ENCODE measurements around the gene FHOD3.

FHOD3 gene

DNA sequence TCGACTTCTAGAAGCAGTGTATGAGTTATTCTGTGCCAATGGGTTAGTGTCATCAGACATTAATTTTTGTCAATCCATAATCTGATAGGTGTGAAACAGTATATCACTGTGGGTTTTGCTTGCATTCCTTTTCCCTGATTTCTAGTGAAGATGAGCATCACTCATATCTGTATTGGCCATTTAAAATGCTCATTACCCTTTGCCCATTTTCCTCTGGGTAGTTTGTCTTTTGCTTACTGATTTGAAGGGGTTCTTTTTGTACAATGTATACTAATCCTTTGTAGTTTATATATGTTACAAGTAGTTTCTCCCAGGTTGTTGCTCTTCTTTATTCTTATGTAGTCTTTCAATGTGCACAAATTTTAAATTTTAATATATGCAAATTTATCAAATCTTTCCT, 379.1 kb downstream of the FHOD3 start:
- DNase-seq, result no peak

DNA sequence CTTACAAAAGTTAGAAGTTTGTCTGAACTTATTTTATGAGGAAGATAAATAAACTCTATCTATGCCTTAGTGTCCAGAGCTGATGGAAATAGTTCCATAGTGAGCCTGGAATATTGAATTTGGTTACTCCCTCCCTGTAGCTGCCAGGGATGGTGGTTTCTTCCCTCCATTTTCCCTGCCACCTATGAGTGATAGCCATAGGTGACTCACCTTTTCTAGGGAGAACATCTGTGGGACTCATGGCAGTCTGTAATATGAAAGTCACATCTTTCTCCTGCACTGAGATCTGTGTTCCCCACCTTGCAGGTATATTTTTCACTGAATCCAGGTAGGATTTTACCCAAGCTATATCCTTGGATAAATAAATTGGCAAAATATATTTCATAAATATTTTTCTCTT, 382.5 kb downstream of the FHOD3 start:
- no peak for DNase-seq

- no peak for DNase-seq
Observed at GRCh38 chr18:36685580-36685979, 388.1 kb downstream of the FHOD3 start.

GRCh38 chr18:36688020-36688965, 390.8 kb downstream of the FHOD3 start:
- DNase-seq, result peak; percentile 30

DNA sequence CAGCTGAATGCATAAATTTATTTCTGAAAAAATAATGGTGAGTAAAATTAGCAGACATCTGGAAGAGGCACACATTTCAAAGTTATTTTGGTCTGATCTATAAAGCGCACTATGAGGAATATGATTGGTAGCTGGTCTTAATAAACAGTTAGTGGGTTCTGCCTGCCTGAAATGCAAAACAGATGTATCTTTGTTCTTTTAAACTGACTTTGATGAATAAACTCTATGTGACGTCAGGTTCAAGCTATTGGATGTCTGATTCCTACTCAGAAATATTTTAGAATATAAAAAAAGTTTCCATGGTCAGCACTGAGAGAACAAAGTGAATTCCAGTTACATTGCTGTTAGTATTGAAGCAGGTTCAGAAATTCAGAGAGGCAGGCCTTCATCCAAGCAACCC, 394.9 kb downstream of the FHOD3 start:
- no peak for DNase-seq

DNA sequence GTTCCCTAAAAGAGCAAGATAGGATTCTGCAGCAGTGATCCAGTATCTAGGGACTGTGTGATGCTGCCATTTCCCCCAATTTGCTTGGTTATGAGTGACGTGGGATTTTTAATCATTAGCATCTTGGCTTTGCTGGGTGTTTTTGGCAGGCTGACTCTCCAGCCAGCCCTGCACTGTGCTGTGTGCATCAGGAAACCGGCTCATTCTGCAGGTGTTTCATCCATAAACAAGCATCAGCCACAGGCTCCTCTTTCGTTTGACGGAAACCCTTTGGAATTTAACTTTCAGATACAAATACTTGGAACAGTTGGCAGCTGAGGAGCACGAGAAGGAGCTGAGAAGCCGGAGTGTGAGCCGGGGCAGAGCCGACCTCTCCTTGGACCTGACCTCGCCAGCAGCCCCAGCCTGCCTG, 395.4 kb downstream of the FHOD3 start:
- DNase-seq, result no peak

DNA sequence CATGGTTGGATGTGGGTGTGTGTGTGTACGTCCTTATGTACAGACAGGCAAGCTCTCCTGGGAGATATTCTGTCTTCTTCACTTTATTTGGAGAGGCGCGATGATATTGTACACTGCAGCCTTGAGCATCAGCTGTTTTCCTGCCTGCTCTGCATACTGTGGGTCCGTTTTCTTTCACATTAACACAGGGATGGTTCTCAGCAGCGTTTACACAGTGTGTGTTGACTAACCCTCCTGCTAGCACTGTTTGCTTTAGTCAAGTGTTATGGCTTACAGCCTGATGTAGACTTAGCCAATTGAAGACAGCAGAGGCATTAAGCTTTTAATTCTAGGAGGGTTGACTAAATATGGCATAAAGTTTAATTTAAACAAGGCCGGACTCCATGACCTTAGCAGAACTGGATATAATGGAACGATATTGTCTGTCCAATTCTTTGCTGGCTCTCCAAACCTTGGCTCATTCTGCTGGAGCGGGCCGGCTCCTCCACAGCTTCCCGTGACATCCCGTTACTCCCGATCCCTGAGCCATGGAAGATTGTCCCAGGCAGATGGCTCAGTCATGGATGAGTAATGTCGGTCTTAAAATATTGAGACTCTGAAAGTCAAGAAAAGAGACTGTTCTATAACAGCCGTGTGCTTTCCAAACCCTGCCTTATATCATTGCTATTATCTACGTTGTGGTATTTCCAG, 396.6 kb downstream of the FHOD3 start:
- DNase-seq, result peak; percentile 95

- DNase-seq, result no peak
Observed at GRCh38 chr18:36695806-36696205, 398.3 kb downstream of the FHOD3 start.

DNA sequence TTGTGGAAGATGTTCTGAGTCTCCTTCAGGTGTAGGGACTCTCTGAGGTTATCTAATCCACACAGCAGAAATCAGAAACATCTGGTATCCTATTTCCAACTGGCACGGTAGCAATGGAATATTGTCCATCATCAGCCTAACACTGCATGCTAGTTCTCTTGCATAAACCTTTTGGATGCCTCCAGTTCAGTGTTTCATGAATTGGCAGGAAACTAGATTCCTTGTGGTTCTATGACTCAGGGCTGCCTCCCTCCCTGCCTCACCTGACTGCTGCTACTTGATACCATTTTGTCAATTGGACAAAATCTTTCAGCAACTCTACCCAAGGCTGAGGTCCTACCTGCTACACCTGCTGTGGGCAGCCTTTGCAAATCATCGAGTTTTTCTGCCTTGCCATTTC, 400.4 kb downstream of the FHOD3 start:
- DNase-seq, result no peak

DNA sequence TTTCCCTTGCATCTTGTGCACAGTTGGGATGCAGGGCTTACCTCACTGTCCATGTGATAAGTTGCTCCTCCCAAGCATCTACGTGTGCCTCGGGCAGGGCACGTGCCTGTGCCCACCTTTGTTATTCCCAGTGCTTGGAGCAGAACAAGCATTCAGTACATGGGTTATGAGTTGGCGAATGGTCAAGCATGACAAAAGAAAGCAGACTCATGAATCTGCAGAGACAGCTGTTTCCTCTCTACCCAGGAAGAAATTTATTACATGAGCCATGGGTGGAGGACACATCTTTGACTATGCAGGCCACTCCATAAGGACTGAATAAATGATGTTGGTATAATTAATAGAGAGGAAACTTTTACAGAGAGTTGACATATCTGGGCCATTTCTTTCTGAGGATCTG, 403.4 kb downstream of the FHOD3 start:
- DNase-seq, result no peak

- DNase-seq, result no peak
Observed at GRCh38 chr18:36702401-36703013, 405.0 kb downstream of the FHOD3 start.

DNA sequence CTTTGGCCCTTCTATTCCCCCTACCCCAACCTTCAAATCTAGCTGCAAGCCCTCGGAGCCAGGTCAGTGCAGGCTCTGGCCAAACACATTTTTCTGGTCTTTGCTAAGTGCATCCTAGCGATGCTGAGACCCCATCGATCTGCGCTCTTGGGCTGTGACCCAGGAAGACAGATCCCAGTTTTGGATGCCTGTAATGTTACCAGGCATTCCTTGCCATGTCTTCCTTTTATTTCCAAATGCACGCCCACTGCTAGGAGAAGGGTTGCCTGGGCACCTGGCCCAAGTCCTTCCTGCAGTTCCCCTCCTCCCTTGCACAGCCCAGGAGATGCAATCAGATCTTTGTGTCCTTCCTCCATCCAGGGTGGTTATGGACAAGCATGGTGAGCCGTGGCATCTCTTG, 406.6 kb downstream of the FHOD3 start:
- no peak for DNase-seq

- DNase-seq, result no peak
Observed at GRCh38 chr18:36706134-36706881, 408.8 kb downstream of the FHOD3 start.

- no peak for DNase-seq
Observed at GRCh38 chr18:36708366-36708765, 410.9 kb downstream of the FHOD3 start.

DNA sequence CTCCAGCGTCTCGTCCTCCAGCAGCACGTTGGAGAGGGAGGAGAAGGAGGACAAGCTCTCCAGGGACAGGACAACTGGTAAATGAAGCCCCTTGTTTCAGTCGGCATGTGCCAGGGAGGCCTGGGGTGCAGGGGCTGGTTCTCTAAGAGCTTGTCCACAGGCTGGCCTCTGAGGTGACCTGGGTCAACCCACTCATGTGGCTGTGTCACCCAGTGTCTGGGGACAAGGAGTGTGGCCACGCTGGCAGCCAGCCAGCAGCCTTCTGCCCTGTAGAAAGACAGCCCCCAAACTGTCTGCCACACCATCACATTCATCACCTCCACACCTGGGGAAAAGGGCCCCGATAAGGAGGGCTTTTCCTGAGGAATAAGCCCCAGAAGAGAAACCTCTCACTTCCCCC, 411.8 kb downstream of the FHOD3 start:
- DNase-seq, result no peak

DNA sequence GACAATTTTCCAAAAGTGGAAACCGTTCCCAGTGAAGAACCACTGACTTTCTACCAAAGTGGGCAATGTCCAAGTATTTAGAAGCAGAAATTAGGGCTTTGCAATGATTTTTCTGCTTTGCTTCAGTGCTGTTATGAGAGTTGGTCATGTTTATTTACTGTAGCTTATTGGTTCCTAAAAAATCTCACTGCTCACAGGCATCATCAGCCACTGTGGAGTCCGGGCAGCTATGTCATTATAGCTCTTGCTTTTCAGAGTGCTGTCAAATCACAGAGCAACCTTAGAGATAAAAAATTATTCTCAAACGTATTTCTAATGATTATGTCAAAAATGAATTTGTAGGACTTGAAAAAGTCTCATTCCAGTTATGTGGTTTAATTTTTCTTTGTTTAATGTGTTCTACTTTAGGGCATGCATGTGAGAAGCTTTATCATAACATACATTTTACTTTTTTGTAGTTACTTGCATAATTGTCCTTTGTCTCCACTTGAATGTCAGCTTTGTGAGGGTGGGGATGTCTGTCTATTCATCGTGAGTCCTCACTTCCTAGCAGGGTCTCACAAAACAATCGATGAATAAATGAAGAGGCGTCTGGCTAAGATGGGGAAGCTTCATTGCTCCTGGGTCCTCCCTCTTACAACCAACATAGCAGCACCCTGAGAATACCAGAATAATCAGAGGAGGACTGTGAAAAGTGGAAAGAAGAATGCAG, 413.7 kb downstream of the FHOD3 start:
- DNase-seq, result no peak

- no peak for DNase-seq
Observed at GRCh38 chr18:36711813-36712444, 414.4 kb downstream of the FHOD3 start.

DNA sequence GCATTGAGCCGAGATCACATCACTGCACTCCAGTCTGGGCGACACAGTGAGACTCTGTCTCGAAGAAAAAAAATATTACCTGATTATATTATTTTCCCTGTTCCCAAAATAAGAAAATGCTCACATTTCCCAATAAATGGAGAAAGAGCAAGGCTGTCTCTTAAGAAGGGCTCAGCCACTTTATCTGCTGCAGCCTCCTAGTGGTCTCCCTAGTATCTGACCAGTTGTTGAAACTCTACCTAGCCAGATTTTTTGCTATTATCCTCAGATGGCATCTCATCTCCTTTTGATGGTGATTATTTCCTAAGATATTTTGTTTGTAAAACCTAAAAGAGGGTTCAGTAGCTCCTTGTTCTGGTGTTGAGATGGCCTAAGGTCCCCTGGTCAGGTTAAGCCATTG, 417.0 kb downstream of the FHOD3 start:
- DNase-seq, result no peak

- no peak for DNase-seq
Observed at GRCh38 chr18:36717422-36718110, 420.1 kb downstream of the FHOD3 start.

DNA sequence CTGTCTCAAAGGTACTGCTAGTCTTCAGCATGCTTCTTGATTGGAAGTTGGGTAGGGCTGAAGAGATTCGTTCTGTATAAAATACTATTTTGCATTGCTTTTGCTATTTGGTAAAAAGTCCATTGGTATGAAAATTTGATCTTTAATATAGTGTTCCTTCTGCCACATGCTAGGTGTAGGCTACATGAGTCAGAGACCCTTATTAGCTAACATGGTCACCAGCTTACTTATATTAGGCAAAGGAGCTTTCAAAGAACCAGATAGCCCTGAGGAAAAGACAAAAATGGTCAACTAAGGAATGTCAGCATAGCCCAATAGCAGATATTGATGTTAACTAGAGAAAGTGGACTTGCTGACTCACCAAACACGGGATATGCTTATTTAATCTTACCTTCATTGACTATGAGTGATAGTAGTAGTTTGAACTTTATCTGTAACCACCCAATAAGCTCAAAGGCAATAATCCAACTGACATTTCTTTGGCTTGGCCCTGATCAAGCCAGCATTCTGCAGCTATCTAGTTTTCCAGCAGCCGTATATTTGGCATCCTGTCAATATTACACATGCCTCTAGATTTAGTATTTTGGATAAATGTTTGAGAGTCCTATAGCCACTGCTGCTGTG, 421.3 kb downstream of the FHOD3 start:
- DNase-seq, result no peak

DNA sequence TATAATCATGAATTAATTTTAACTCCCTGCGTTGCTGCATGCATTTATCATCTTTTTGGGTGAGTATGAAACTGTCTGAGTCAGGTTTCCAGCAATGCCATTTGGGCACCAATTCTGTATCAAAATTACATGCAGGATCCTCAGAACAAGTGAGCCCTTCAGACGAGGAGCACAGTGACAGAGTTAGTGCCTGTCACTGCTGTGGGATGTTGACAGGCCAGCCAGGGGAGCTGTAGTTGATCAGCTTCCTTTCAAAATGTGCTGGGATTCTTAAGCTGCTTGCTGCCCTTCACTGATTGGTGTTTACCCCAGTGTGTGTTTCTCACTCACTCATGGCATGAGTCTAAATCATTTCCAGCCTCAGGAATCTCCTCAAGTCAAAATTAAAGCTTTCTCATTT, 422.1 kb downstream of the FHOD3 start:
- no peak for DNase-seq

All from DMS153 (cell line).